ENCODE results near the gene FBXL14.

FBXL14 gene, protein sequence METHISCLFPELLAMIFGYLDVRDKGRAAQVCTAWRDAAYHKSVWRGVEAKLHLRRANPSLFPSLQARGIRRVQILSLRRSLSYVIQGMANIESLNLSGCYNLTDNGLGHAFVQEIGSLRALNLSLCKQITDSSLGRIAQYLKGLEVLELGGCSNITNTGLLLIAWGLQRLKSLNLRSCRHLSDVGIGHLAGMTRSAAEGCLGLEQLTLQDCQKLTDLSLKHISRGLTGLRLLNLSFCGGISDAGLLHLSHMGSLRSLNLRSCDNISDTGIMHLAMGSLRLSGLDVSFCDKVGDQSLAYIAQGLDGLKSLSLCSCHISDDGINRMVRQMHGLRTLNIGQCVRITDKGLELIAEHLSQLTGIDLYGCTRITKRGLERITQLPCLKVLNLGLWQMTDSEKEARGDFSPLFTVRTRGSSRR

DNA sequence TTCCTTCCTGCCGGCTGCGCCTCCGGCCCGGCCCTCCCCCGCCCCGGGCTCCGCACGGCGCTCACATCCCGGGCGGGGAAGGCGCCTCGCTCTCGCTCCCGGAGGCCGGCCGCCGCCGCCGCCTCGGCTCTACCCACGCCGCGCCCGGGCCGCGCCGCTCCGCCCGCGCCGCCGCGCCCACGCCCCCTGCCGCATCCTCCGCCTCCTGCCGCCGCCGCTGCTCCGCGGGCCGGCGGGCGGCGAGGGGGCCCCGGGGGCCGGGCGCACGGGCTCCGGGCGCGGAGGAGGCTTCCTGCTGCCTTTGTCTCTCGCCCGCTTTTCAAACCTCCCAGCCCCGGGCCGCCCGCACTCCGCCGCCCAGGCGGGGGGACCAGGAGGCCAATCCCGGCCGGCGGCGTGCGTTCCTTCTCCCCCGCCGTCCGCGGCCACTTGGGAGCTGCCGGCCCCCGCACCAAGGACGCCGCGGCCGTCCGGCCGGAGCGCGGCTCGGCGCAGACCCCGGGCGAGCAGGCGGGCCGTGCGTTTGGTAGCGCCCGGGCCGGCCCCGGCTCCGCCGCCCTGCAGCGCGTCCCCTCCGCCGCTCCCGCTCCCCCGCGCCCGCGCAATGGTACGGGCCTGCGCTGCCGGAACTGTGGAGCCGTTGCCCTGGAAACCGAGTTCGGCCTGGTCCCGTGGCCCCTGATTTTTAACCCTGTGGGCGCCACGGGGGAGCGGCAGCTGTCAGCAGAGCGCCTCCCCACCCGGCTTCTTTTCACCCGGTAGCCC is at the start of gene FBXL14:
Gene FBXL14 (minus strand): TSS at position 321 of the 765 bp plus-strand sequence. CDS start 515 bp downstream, outside the sequence.
- peak; percentile 84 for DNase-seq (ENCODE audit: low read depth)

GRCh38 chr12:1643905-1644533 is 49.6 kb upstream of the FBXL14 start:
- DNase-seq (ENCODE audit: low read depth), result no peak

- DNase-seq (ENCODE audit: low read depth), result no peak
These were observed 48.7 kb upstream of the FBXL14 start for GRCh38 chr12:1643043-1643442.

GRCh38 chr12:1642513-1642912 is 48.1 kb upstream of the FBXL14 start:
- no peak for DNase-seq (ENCODE audit: low read depth)

- DNase-seq (ENCODE audit: low read depth), result no peak
These were observed 46.2 kb upstream of the FBXL14 start for GRCh38 chr12:1640328-1641234.

DNA sequence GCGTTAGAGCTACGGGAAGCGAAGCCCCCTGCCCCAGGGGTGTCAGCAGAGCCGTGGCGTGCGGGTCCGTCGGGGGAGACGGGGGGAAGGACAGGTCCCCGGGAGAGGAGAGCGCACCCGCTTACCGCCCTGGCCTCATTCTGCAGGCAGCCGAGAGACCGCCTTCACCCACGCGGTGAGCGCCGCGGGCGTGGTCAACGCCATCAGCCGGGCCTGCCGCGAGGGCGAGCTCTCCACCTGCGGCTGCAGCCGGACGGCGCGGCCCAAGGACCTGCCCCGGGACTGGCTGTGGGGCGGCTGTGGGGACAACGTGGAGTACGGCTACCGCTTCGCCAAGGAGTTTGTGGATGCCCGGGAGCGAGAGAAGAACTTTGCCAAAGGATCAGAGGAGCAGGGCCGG is 45.2 kb upstream of the FBXL14 start:
- DNase-seq (ENCODE audit: low read depth), result no peak

- DNase-seq (ENCODE audit: low read depth), result no peak
These were observed 43.8 kb upstream of the FBXL14 start for GRCh38 chr12:1638203-1638602.

- DNase-seq (ENCODE audit: low read depth), result no peak
These were observed 41.1 kb upstream of the FBXL14 start for GRCh38 chr12:1635301-1636095.

GRCh38 chr12:1634590-1635191 is 40.3 kb upstream of the FBXL14 start:
- peak; percentile 55 for DNase-seq (ENCODE audit: low read depth)

DNA sequence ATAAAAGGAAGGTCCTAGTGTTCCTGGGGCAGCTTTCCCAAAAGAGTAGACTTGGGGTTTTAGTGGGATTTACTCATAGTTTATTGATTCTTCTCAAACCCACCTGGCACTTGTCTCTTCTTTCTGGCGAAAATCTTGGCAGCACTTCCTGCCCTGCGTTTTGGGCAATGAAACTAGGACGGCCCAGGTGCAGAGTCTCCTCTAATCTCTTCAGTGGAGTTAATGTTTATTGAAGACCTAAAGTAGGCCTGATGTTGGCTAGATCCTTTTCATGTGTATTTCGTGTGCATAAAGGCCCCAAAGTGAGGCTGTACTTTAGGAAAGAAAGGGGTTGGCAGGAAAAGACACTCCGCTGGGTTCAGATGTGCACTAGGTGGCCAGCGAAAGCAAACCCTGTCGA is 39.8 kb upstream of the FBXL14 start:
- no peak for DNase-seq (ENCODE audit: low read depth)

DNA sequence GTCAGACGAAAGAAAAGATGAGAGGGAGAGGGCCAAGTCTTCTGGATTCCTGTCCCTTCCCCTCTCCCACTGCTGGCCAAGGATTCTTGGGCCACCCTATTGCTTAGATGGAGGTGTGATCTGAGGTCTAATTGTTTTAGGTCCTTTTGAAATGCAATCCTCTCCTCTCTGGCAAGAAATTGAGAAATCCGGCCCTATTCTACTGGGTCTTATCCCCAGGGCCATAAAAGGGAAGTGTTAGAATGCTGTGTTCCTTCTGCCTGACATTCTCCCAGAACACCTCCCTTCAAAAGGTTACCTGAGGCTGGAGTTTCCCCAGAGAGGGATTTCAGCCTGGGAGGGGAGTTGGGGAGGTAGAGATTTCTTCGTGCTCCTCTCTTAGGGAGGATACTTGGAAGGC is 39.1 kb upstream of the FBXL14 start:
- DNase-seq (ENCODE audit: low read depth), result no peak

GRCh38 chr12:1632702-1633101 is 38.3 kb upstream of the FBXL14 start:
- no peak for DNase-seq (ENCODE audit: low read depth)

GRCh38 chr12:1630827-1631591 is 36.6 kb upstream of the FBXL14 start:
- no peak for DNase-seq (ENCODE audit: low read depth)

DNA sequence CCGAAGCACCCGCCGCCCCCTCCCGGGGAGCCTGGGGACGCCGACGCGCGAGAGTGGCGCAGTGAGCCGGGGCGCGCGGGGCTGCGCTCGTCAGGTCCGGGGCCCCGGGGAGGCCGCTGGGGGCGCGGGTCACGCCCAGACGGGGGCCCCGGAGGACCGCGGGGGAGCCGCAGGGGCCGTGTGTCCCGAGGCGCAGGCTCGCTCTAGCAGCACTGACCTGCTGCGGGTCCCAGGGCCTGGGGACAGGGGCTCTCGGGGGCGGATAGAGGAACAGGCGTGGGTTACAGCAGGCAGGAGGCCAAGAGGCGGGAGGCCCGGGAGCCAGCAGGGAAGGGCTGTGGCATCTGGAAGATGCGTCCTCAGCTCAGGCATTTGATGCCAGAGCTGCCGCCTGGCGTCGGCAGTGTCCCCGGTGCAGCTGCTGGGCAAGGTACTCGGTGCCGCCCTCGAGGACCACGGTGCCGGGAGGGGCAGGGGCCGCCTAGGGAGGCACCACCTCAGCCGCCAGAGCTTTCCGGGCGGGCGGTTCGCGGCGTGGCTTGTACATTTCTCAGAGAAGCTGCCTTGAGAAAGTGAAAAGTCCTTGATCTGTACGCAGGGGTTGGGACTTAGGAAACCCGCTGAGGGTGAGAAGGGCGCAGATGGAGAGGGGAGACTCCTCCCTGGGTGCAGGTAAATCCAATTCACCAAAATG is 35.9 kb upstream of the FBXL14 start:
- DNase-seq (ENCODE audit: low read depth), result peak; percentile 3

- DNase-seq (ENCODE audit: low read depth), result no peak
These were observed 35.2 kb upstream of the FBXL14 start for GRCh38 chr12:1629338-1630132.

DNA sequence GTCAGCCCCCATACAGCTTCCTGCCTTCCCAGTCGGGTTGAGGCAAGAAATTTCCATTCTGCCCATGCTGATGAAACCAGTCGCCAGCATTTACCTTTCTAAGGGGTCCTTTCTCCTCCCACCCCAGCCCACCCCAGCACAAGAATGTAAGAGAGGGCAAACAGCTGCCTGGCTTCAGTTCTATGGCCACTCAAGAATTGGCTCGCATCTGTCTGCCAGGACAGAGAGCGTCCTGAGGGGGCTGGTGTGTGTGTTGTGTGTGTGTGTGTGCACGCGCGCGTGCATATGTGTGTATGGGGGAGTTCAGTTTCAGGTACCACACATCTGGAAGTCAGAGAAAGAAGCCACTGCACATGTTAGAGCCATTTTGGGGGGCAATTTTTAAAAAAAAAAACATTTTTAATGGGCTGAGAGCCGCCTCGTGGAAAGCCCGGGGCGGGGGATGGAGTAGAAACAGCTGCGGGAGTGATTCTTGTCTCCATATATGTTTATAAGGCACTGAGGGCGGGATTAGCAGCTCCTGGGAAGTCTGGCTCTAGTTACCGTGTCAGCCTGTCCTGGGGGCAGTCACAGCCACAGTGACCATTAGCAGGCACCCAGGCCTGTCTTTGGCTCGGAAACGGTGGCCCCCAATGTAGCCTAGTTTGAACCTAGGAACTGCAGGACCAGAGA is 34.4 kb upstream of the FBXL14 start, which contains the start of gene WNT5B:
Gene WNT5B (plus strand): TSS at position 566 of the 672 bp plus-strand sequence. CDS start 2,124 bp downstream, outside the sequence.
- no peak for DNase-seq (ENCODE audit: low read depth)

DNA sequence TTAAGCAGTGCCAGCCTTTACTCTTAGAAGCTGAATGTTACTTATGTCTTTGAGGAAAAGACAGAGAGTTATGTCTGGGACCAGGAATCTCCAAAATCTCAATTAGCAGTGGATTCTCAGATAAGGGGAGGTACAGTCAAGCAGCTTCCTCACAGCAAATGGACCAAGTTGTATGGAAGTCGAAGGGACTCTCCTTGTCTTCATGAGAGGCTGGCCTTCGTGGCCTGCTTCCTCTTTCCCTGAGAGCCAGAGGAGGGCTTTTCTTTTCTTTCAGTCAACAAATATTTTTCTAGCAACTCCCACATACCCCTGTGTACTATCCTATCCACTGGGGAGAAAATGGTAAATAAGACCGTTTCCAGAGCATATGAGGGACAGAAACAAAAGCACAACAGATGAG is 28.0 kb upstream of the FBXL14 start:
- no peak for DNase-seq (ENCODE audit: low read depth)

GRCh38 chr12:1620092-1620491 is 25.7 kb upstream of the FBXL14 start:
- no peak for DNase-seq (ENCODE audit: low read depth)
